ENCODE measurements around the gene OTOL1.
"Not testable (repeated sequence)": the region's sequence is repeated elsewhere in the genome, so short reads cannot be mapped to it uniquely, and the experiment has no call there.

Gene OTOL1

GRCh38 chr3:161496508-161496907 lies at the start of gene OTOL1:
Gene OTOL1, plus strand, starts transcription at chr3:161496808. Its CDS starts 0 bp downstream, at chr3:161496808.
- no peak for DNase-seq

GRCh38 chr3:161449785-161450184 lies 46.8 kb upstream of the OTOL1 start:
- DNase-seq: no peak

- no peak for DNase-seq
These were observed 44.4 kb upstream of the OTOL1 start for GRCh38 chr3:161452179-161452578.

- DNase-seq: no peak
These were observed 42.0 kb upstream of the OTOL1 start for GRCh38 chr3:161454615-161455014.

GRCh38 chr3:161455962-161456361 lies 40.6 kb upstream of the OTOL1 start:
- no peak for DNase-seq

- DNase-seq: no peak
These were observed 34.5 kb upstream of the OTOL1 start for GRCh38 chr3:161462138-161462537.

- DNase-seq: no peak
These were observed 25.4 kb upstream of the OTOL1 start for GRCh38 chr3:161471211-161471610.

- DNase-seq: no peak
These were observed 22.5 kb upstream of the OTOL1 start for GRCh38 chr3:161474139-161474538.

GRCh38 chr3:161474741-161475140 lies 21.9 kb upstream of the OTOL1 start:
- DNase-seq: no peak

GRCh38 chr3:161475206-161475605 lies 21.4 kb upstream of the OTOL1 start:
- DNase-seq: no peak

- DNase-seq: no peak
These were observed 20.7 kb upstream of the OTOL1 start for GRCh38 chr3:161475905-161476304.

- no peak for DNase-seq
These were observed 12.4 kb upstream of the OTOL1 start for GRCh38 chr3:161484226-161484625.

GRCh38 chr3:161488284-161488683 lies 8.3 kb upstream of the OTOL1 start:
- not testable (repeated sequence) for DNase-seq

GRCh38 chr3:161489395-161489794 lies 7.2 kb upstream of the OTOL1 start:
- no peak for DNase-seq

GRCh38 chr3:161490845-161491244 lies 5.8 kb upstream of the OTOL1 start:
- not testable (repeated sequence) for DNase-seq

- no peak for DNase-seq
These were observed 1.8 kb downstream of the OTOL1 start for GRCh38 chr3:161498259-161498921.

- no peak for DNase-seq
These were observed 3.6 kb downstream of the OTOL1 start for GRCh38 chr3:161500068-161500796.

- DNase-seq: no peak
These were observed 6.7 kb downstream of the OTOL1 start for GRCh38 chr3:161503271-161503670.

GRCh38 chr3:161508852-161509477 lies 12.4 kb downstream of the OTOL1 start:
- no peak for DNase-seq

- DNase-seq: no peak
These were observed 14.1 kb downstream of the OTOL1 start for GRCh38 chr3:161510510-161511260.

- no peak for DNase-seq
These were observed 27.3 kb downstream of the OTOL1 start for GRCh38 chr3:161523916-161524315.

- DNase-seq: no peak
These were observed 35.3 kb downstream of the OTOL1 start for GRCh38 chr3:161531930-161532329.

- no peak for DNase-seq
These were observed 44.0 kb downstream of the OTOL1 start for GRCh38 chr3:161540594-161540993.

Measured in DMS79 treated with DMSO at 0.1 percent for 48 hours (cell line).